NCI-H510A treated with DMSO at 0.1 percent for 48 hours (cell line): ENCODE data around the gene PLXNA3.
"Not testable (repeated sequence)": the region's sequence is repeated elsewhere in the genome, so short reads cannot be mapped to it uniquely, and the experiment has no call there.

ENCODE experiments used
- DNase-seq: peaks from one replicate; lab custom pipeline; 2025; lab: John Stamatoyannopoulos, UW

Gene PLXNA3

DNA sequence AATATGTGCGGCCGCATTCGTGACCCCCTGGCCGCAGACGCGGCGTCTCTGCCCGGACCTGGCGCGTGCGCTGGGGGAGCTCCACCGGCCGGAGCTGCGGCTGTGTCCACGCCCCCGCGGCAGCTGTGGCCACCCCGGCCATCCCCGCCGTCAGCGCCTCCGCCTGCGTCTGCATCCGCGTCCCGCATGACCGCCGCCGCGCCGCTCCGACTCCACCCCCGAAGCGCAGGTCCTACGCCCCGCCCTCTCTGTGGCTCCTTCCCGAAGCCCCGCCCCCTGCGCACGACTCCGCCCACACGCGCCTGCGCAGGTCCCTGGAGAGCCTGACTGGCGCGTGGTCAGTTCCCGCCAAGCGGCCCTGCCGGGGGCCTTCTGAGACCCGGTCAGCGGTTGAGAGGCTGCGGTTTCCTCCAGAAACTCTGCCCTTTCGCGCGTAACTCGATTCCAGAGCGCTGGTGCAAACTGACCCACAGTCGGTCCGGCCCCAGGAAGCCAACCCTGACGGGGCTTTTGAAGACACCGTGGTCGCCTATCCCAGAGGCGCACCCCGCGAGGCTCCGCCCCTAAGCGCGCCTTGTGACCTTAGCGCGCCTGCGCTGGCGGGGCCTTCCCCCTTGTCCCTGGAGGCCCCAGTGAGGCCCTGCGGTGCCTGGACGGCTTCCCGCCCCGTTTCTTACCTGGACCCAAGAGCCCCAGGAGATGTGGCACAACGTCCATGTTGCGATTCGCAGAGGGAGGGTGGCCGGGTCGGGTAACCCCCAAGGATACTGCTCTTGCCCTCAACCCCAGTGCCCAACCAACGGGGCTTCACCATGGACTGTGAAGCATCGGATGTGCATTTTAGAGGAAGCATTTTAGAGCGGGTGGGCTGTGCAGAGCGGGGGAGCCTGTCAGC, 20.9 kb downstream of the PLXNA3 start, which contains the start of gene LAGE3:
LAGE3 (minus strand) TSS at position 554 of the 895 bp plus-strand sequence; CDS start at position 188, 366 bp downstream.
- peak; percentile 67 for DNase-seq

GRCh38 chrX:154481195-154481594, 23.1 kb downstream of the PLXNA3 start:
- no peak for DNase-seq

DNA sequence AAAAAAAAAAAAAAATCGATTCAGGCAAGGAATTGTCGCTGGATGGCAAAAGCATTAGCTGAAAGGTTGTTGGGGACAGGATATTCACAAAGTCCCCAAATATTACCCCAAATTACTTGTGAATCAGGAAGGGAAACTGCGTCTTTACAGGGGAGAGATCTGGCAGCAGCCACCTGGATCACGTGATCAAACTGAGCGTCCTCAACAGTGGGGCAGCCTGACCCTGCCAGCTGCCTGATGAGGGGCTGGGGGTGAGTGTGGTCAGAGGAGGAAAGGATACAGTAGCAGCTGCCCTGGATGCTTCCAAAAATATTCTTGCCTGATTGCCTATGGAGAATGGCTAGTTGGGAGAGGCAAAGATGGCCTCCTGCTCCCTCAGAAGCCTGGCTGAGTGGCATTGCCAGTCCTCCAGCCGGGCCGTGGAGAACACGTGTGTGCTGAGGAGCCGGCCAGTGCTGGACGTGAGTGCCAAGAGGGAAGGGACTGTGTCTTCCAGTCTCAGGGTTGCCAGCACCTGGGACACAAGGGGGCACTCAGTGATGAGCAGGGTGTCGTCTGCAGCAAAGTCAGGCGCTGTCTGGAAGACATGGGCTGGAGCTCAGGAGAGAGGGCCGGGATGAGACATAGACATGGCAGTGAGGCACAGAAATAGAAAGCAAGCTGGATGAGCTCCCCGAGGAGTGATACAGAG, 24.0 kb downstream of the PLXNA3 start:
- no peak for DNase-seq

DNA sequence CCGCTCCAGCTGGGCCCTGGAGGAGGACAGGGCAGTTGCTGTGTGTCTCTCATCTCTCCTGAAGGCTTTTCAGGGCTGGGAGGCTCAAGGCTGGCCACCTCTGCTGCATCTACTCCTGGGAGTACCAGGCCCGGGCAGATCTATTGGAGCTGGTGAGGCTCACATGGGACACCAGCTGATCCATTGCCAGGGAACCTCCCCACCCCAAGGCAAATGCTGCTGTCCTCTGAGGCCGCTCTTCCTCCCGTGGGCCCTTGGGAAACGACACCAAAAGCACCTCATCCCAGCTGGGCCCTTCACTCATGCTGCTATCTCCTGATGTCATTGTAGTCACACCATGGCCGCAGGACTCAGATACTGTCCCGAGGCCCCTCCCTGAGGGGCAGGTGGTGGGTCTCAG, 24.7 kb downstream of the PLXNA3 start:
- no peak for DNase-seq

- DNase-seq, result no peak
These were observed 25.2 kb downstream of the PLXNA3 start for GRCh38 chrX:154483325-154483724.

DNA sequence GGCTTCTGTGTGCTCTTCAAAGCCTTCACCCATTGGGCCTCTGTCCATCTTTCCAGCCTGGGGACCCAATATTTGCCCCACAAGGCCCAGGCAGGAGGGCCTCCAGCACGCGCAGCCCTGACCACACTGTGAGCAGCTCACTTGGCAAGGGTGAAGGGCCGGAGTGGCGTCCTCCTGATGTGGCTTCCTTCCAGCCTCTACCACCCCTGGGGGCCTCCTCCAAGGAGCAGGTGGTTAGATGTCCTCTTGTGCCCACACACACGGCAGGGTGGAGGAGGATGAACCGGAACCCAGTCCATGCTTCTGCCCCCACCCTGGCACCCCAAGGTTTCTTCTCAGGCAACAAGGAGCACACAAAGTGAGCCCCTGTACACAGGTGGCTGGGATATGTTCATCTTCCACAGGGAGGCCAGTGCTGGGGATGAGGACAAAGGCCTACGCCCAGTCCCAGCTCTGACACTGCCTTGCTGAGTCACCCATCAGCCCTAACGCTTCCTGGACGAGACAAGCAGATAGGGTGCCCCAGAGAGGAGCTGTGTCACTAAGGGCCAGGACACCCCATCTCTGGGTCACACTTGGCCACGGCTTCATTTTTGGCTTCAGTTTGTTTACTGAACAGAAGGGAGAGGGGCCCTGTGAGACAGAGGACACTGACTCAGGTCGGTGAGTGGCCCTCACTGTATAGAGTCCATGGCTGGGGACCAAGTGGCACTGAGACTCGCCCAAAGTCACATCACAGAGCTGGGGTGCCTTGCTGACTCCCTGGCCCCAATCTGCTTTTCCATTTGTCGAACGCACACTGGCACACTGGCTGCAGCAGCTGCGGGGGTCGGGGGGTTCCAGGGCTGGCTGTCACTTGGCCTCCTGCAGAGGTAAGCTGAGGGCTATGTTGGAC, 26.4 kb downstream of the PLXNA3 start:
- DNase-seq, result no peak

DNA sequence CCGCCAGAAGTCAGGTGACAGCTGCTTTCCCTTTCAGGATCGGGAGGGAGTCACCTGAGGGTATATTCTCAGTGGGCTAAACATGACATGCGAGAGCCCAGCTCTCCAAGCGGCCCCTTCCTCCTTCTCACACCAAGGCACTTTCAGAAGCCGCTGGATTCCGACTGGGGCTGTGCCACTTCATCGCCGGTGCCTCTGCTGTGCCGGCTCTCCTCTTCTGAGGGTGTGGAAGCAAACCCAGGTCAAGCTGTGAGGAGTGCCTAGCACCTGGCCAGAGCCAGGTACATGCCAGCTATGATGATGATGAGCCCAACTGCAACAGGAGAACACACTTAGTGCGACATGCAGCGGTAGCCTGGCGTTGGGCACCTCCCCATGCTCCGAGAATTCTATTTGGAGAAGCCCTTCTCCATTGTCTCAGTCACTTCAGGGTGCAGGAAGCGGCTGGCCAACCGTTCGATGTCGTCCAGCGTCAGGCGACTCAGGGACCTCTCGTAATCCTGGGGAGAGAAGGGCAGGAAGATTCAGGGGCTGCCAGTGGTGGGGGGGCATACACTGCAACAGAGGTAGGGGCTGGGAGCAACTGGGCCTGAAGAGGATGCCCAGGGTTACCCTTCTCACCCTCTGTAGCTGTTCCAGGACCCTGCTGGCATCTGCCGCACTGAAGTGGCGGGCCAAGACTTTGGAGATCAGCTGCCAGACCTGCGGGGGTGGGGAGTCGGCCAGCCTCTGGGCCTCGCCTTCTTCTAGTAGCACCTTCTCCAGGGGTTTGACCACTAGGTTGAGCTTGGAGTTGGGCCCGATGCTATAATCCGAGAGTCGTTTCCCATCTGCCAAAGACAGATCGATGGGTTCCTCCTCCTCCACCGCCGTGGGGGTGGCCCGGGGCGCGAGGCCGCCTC, 27.3 kb downstream of the PLXNA3 start:
- no peak for DNase-seq

DNA sequence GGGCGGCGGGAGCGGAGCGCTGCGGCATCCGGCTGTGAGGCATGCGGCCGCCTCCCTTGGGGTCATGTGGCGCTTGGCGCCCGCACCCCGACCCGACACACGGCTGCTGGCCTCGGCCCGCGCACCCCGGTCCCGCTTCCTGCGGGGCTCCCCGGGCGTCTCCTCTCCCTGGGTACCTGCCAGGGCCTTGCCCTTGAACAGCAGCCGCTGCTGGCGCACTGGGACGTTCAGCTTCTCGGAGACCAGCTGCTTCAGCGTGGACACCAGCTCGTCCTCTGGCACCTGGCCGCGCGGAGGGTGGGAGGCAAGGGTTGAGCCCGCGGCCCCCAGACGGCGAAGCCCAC, 27.9 kb downstream of the PLXNA3 start:
- no peak for DNase-seq

GRCh38 chrX:154486396-154487207, 28.5 kb downstream of the PLXNA3 start, which contains the start of gene UBL4A:
TSS of gene UBL4A (minus strand) at chrX:154486615. CDS start at chrX:154486584, 31 bp downstream.
- DNase-seq, result peak; percentile 10

DNA sequence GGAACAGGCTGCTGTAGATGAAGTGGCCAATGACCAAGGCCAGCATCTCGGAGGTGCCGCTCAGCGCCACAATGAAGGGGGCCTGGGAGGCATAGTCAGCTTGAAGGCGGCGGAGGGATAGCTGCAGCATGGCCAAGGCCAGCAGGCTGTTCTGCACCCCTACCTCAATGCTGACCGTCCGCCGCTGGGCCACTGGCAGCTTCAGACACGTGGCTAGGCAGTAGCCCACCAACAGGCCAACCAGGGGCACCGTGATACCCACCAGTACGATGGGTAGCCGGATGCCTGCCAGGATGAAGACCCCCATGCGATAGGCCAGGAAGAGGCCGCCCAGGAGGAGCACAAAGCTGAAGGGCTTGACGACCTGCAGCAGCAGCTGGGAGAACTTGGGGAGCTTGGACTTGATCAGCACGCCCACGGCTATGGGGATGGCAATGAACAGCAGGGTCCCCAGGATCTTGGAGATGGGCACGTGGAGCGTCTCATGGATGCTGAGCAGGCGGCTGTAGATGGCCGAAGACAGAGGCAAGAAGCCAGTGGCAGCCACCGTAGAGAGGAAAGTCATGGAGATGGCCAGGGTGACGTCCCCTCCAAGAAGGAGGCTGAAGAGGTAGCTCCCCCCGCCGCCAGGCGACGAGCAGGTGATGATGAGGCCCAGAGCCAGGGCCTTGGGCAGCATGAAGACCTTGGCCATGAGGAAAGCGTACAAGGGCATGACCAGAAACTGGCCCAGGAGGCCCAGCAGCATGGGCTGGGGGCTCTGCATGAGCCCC, 29.6 kb downstream of the PLXNA3 start:
- DNase-seq, result no peak

GRCh38 chrX:154488336-154489075, 30.4 kb downstream of the PLXNA3 start:
- no peak for DNase-seq

GRCh38 chrX:154489182-154489581, 31.1 kb downstream of the PLXNA3 start:
- no peak for DNase-seq

DNA sequence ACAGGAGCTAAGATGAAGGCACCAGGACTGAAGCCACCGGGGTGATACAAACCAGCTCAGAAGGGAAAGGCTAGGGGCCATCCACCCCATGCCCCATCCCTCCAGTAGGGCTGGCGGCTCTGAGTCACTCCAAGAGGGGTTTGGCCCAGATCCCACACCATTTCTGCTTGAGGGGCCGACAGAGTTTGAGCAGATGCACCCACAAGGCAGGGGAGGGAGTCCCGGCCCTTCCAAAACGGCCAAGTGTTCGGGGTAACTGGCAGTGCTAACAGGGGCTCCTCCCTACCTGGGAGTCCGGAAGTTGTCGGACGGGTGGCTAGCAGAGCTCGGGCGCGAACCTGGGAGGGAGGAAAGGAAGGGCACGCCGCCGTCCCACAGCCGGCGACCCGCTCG, 31.9 kb downstream of the PLXNA3 start:
- peak; percentile 14 for DNase-seq

- DNase-seq, result peak; percentile 77
These were observed 32.5 kb downstream of the PLXNA3 start, which contains the start of gene SLC10A3 for GRCh38 chrX:154490414-154491083. TSS of gene SLC10A3 (minus strand) at chrX:154490629. CDS start at chrX:154488940, 1,689 bp downstream.

GRCh38 chrX:154494715-154495114, 36.6 kb downstream of the PLXNA3 start:
- DNase-seq, result no peak

GRCh38 chrX:154495472-154495922, 37.4 kb downstream of the PLXNA3 start:
- no peak for DNase-seq

GRCh38 chrX:154496591-154497137, 38.6 kb downstream of the PLXNA3 start:
- not testable (repeated sequence) for DNase-seq

- DNase-seq, result not testable (repeated sequence)
These were observed 43.3 kb downstream of the PLXNA3 start for GRCh38 chrX:154501423-154501822.
